Measurements from ENCODE around the gene OR2V1. TPM values are rescaled to one million over a fixed set of nuclear protein-coding genes. Genes with fewer than 3 reads are reported as not detected.
"Not testable (repeated sequence)": the region's sequence is repeated elsewhere in the genome, so short reads cannot be mapped to it uniquely, and the experiment has no call there.

Gene OR2V1
- total RNA-seq, 1 experiment from 2014 or later = not detected

- no peak overlapping the region for H3K4me3 ChIP-seq (ENCODE audit: low read length)
- no peaks in the 10 kb centered on the region for H3K9me2 ChIP-seq (replicated peaks; ENCODE audit: insufficient read depth, low read length)
Measured at GRCh38 chr5:181138258-181138657, 7.3 kb upstream of the OR2V1 start.

GRCh38 chr5:181136361-181136955, 5.5 kb upstream of the OR2V1 start:
- Histone ChIP-seq H3K27ac (ENCODE audit: low read length) (no peak overlapping the region), H3K4me3 (ENCODE audit: low read length) (no peak overlapping the region), H4K20me1 (ENCODE audit: insufficient read depth, low read depth, low read length) (no peaks in the 10 kb centered on the region), H3K79me2 (ENCODE audit: low read length) (no peaks in the 10 kb centered on the region), H3K9me3 (ENCODE audit: low read length) (no peaks in the 10 kb centered on the region), H3K9ac (ENCODE audit: low read length) (no peak overlapping the region), H3K4me2 (ENCODE audit: low read depth, low read length, poor library complexity, severe bottlenecking) (no peak overlapping the region), H3K27me3 (ENCODE audit: low read length) (no peaks in the 10 kb centered on the region), H3K9me2 (replicated peaks; ENCODE audit: insufficient read depth, low read length) (no peaks in the 10 kb centered on the region), H3K36me3 (ENCODE audit: insufficient read depth, low read length) (no peaks in the 10 kb centered on the region), H2AFZ (ENCODE audit: low read length) (no peak overlapping the region), H3K4me1 (ENCODE audit: low read length) (no peaks in the 10 kb centered on the region)
- no peak for DNase-seq

More at GRCh38 chr5:181138258-181138657, 7.3 kb upstream of the OR2V1 start:
- Histone ChIP-seq H2AFZ (ENCODE audit: low read length) (no peak overlapping the region), H3K27me3 (ENCODE audit: low read length) (no peaks in the 10 kb centered on the region), H3K4me1 (ENCODE audit: low read length) (no peaks in the 10 kb centered on the region), H3K9ac (ENCODE audit: low read length) (no peak overlapping the region), H4K20me1 (ENCODE audit: insufficient read depth, low read depth, low read length) (no peaks in the 10 kb centered on the region), H3K79me2 (ENCODE audit: low read length) (no peaks in the 10 kb centered on the region), H3K4me2 (ENCODE audit: low read depth, low read length, poor library complexity, severe bottlenecking) (no peak overlapping the region), H3K36me3 (ENCODE audit: insufficient read depth, low read length) (no peaks in the 10 kb centered on the region), H3K9me3 (ENCODE audit: low read length) (no peaks in the 10 kb centered on the region), H3K27ac (ENCODE audit: low read length) (no peak overlapping the region)
- DNase-seq = no peak

- Histone ChIP-seq H3K9ac (ENCODE audit: low read length) (no peak overlapping the region), H4K20me1 (ENCODE audit: insufficient read depth, low read depth, low read length) (no peaks in the 10 kb centered on the region), H2AFZ (ENCODE audit: low read length) (no peak overlapping the region), H3K79me2 (ENCODE audit: low read length) (no peaks in the 10 kb centered on the region), H3K27ac (ENCODE audit: low read length) (no peak overlapping the region), H3K4me1 (ENCODE audit: low read length) (no peaks in the 10 kb centered on the region), H3K9me2 (replicated peaks; ENCODE audit: insufficient read depth, low read length) (no peaks in the 10 kb centered on the region), H3K9me3 (ENCODE audit: low read length) (no peaks in the 10 kb centered on the region), H3K4me3 (ENCODE audit: low read length) (no peak overlapping the region), H3K36me3 (ENCODE audit: insufficient read depth, low read length) (no peaks in the 10 kb centered on the region), H3K4me2 (ENCODE audit: low read depth, low read length, poor library complexity, severe bottlenecking) (no peak overlapping the region), H3K27me3 (ENCODE audit: low read length) (no peaks in the 10 kb centered on the region)
- DNase-seq = no peak
Measured at GRCh38 chr5:181134259-181134658, 3.3 kb upstream of the OR2V1 start.

- Histone ChIP-seq H3K9ac (ENCODE audit: low read length) (no peak overlapping the region), H2AFZ (ENCODE audit: low read length) (no peak overlapping the region), H3K4me3 (ENCODE audit: low read length) (no peak overlapping the region), H3K27me3 (ENCODE audit: low read length) (no peaks in the 10 kb centered on the region), H3K4me2 (ENCODE audit: low read depth, low read length, poor library complexity, severe bottlenecking) (no peak overlapping the region), H3K9me2 (replicated peaks; ENCODE audit: insufficient read depth, low read length) (no peaks in the 10 kb centered on the region), H3K36me3 (ENCODE audit: insufficient read depth, low read length) (no peaks in the 10 kb centered on the region), H3K27ac (ENCODE audit: low read length) (no peak overlapping the region), H3K79me2 (ENCODE audit: low read length) (no peaks in the 10 kb centered on the region), H3K9me3 (ENCODE audit: low read length) (no peaks in the 10 kb centered on the region), H4K20me1 (ENCODE audit: insufficient read depth, low read depth, low read length) (no peaks in the 10 kb centered on the region), H3K4me1 (ENCODE audit: low read length) (no peaks in the 10 kb centered on the region)
- DNase-seq = no peak
Measured at GRCh38 chr5:181133610-181134231, 2.8 kb upstream of the OR2V1 start.

GRCh38 chr5:181133083-181133482, 2.1 kb upstream of the OR2V1 start:
- Histone ChIP-seq H4K20me1 (ENCODE audit: insufficient read depth, low read depth, low read length) (no peaks in the 10 kb centered on the region), H3K36me3 (ENCODE audit: insufficient read depth, low read length) (no peaks in the 10 kb centered on the region), H3K9ac (ENCODE audit: low read length) (no peak overlapping the region), H3K27me3 (ENCODE audit: low read length) (no peaks in the 10 kb centered on the region), H3K4me1 (ENCODE audit: low read length) (no peaks in the 10 kb centered on the region), H2AFZ (ENCODE audit: low read length) (no peak overlapping the region), H3K9me2 (replicated peaks; ENCODE audit: insufficient read depth, low read length) (no peaks in the 10 kb centered on the region), H3K79me2 (ENCODE audit: low read length) (no peaks in the 10 kb centered on the region), H3K4me3 (ENCODE audit: low read length) (no peak overlapping the region), H3K4me2 (ENCODE audit: low read depth, low read length, poor library complexity, severe bottlenecking) (no peak overlapping the region), H3K9me3 (ENCODE audit: low read length) (no peaks in the 10 kb centered on the region), H3K27ac (ENCODE audit: low read length) (no peak overlapping the region)
- no peak for DNase-seq

- no peak overlapping the region for H3K27ac ChIP-seq (ENCODE audit: low read length)
- no peak overlapping the region for H3K9ac ChIP-seq (ENCODE audit: low read length)
- no peak overlapping the region for H3K4me2 ChIP-seq (ENCODE audit: low read depth, low read length, poor library complexity, severe bottlenecking)
- no peaks in the 10 kb centered on the region for H3K27me3 ChIP-seq (ENCODE audit: low read length)
- H3K36me3 ChIP-seq (ENCODE audit: insufficient read depth, low read length) = no peaks in the 10 kb centered on the region
- no peaks in the 10 kb centered on the region for H3K9me2 ChIP-seq (replicated peaks; ENCODE audit: insufficient read depth, low read length)
- no peak overlapping the region for H3K4me3 ChIP-seq (ENCODE audit: low read length)
- DNase-seq = no peak
- H2AFZ ChIP-seq (ENCODE audit: low read length) = no peak overlapping the region
- H3K9me3 ChIP-seq (ENCODE audit: low read length) = no peaks in the 10 kb centered on the region
- H3K79me2 ChIP-seq (ENCODE audit: low read length) = no peaks in the 10 kb centered on the region
- no peaks in the 10 kb centered on the region for H3K4me1 ChIP-seq (ENCODE audit: low read length)
- no peaks in the 10 kb centered on the region for H4K20me1 ChIP-seq (ENCODE audit: insufficient read depth, low read depth, low read length)
Measured at GRCh38 chr5:181131514-181131913, 545 bp upstream of the OR2V1 start.

GRCh38 chr5:181130081-181130480, 888 bp downstream of the OR2V1 start:
- H2AFZ ChIP-seq (ENCODE audit: low read length); H4K20me1 ChIP-seq (ENCODE audit: insufficient read depth, low read depth, low read length); H3K9ac ChIP-seq (ENCODE audit: low read length); DNase-seq; H3K4me2 ChIP-seq (ENCODE audit: low read depth, low read length, poor library complexity, severe bottlenecking); H3K27me3 ChIP-seq (ENCODE audit: low read length); H3K9me3 ChIP-seq (ENCODE audit: low read length); H3K4me3 ChIP-seq (ENCODE audit: low read length); H3K4me1 ChIP-seq (ENCODE audit: low read length); H3K27ac ChIP-seq (ENCODE audit: low read length); H3K36me3 ChIP-seq (ENCODE audit: insufficient read depth, low read length); H3K9me2 ChIP-seq (replicated peaks; ENCODE audit: insufficient read depth, low read length); H3K79me2 ChIP-seq (ENCODE audit: low read length): not testable (repeated sequence)

GRCh38 chr5:181129601-181130000, 1.4 kb downstream of the OR2V1 start:
- Histone ChIP-seq H3K4me2 (ENCODE audit: low read depth, low read length, poor library complexity, severe bottlenecking) (no peak overlapping the region), H3K9me2 (replicated peaks; ENCODE audit: insufficient read depth, low read length) (no peaks in the 10 kb centered on the region), H3K36me3 (ENCODE audit: insufficient read depth, low read length) (no peaks in the 10 kb centered on the region), H3K27ac (ENCODE audit: low read length) (no peak overlapping the region), H3K79me2 (ENCODE audit: low read length) (no peaks in the 10 kb centered on the region), H4K20me1 (ENCODE audit: insufficient read depth, low read depth, low read length) (no peaks in the 10 kb centered on the region), H3K9me3 (ENCODE audit: low read length) (no peaks in the 10 kb centered on the region), H3K27me3 (ENCODE audit: low read length) (no peaks in the 10 kb centered on the region), H3K9ac (ENCODE audit: low read length) (no peak overlapping the region), H3K4me3 (ENCODE audit: low read length) (no peak overlapping the region), H2AFZ (ENCODE audit: low read length) (no peak overlapping the region), H3K4me1 (ENCODE audit: low read length) (no peaks in the 10 kb centered on the region)
- no peak for DNase-seq

Data from Karpas-422 (cell line).